Activated CD8-positive, alpha-beta memory T cell treated with anti-CD3 and anti-CD28 coated beads, Interleukin-2, amount 10 ng/mL, durations not matched to agents 7 days and 5 days (primary cell): ENCODE results near the gene CRYBB3. TPM values are rescaled to one million over a fixed set of nuclear protein-coding genes. Genes with fewer than 3 reads are reported as not detected.
"Not testable (repeated sequence)": the region's sequence is repeated elsewhere in the genome, so short reads cannot be mapped to it uniquely, and the experiment has no call there.

Source experiments
- ATAC-seq: fragments of 150-1000 bp; cut with Tn5 transposase; one replicate; pipeline ENCODE4 v1.10.0; 2021; ENCODE audit warnings: moderate library complexity
- CTCF ChIA-PET: fragments of 350-600 bp; sonication (Branson Sonifier 250); formaldehyde crosslinking; loops from one replicate; lab custom pipeline; 2021; ENCODE audit warnings: antibody characterized with exemption; lab: Charles Lee
- DNase-seq: peaks from one replicate; pipeline ENCODE4 v3.0.0-alpha.2; 2020
- H3K27ac Mint-ChIP-seq: one replicate; pipeline ENCODE4 v1.8.0; 2021; ENCODE audit warnings: mild to moderate bottlenecking, mixed read lengths
- H3K27me3 Mint-ChIP-seq: one replicate; pipeline ENCODE4 v1.8.0; 2021; ENCODE audit warnings: mixed read lengths
- H3K36me3 Mint-ChIP-seq: one replicate; pipeline ENCODE4 v1.8.0; 2021; ENCODE audit warnings: mild to moderate bottlenecking, mixed read lengths
- H3K4me1 Mint-ChIP-seq: one replicate; pipeline ENCODE4 v1.8.0; 2021; ENCODE audit warnings: mixed read lengths
- H3K4me3 Mint-ChIP-seq: one replicate; pipeline ENCODE4 v1.8.0; 2021; ENCODE audit warnings: mild to moderate bottlenecking, moderate library complexity, mixed read lengths
- H3K9me3 Mint-ChIP-seq: one replicate; pipeline ENCODE4 v1.8.0; 2022; ENCODE audit warnings: low read depth, mixed read lengths
- total RNA-seq, 2 experiments: library from RNA; stranded (reverse); gene quantifications; one replicate each; pipeline ENCODE4 v1.2.3, GENCODE V29; 2021

The CRYBB3 gene
- total RNA-seq, 2 experiments from 2014 or later, result 0.52 TPM; not detected in 1

- peak; percentile 78 for ATAC-seq
- H3K4me3 Mint-ChIP-seq, H3K9me3 Mint-ChIP-seq, DNase-seq, H3K4me1 Mint-ChIP-seq, CTCF ChIA-PET, H3K27ac Mint-ChIP-seq, H3K27me3 Mint-ChIP-seq: not testable (repeated sequence)
- H3K36me3 Mint-ChIP-seq, result peaks cover 16% of the 10 kb centered on the region
These were observed 20.6 kb upstream of the CRYBB3 start for GRCh38 chr22:25178869-25179631.

DNA sequence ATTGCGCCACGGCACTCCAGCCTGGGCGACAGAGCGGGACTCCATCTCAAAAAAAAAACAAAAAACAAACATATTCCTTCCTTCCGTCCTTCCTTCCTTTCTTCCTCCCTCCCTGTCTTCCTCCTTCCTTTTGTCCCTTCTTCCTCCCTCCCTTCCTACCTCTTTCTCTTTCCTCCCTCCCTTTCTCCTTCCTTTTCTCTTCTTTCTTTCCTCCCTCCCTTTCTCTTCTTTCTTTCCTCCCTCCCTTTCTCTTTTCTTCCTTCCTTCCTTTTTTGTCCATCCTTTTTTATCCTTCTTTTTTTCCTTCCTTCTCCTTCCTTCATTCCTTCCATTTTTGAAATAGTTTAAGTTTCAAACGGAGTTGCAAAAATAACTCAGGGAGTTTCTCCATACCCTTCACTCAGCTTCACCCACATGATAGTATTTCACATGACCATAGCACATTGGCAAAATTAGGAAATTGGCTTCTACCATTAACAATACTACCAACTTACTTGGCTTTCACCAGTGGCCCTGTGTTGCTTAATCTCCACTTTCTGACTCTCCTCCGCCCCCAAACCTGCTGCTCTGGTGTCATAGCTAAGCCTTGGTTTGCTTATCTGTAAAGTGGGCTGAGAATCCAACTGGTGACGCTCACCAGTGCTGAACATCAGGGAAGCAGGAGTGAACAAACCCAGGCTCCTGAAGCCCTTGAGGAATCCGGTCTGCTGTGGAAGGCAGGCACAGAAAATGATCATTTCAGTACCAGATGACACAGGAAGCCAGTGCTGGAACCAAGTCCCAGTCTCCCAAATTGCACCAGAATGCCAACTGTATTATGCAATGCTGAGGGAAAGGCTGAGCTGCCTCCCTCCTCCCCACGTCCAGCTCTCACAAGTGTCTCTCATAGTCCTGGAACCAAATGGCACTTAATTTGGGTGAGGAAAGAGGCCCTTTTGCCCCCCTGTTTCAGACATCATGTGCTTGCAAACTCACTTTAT, 17.2 kb upstream of the CRYBB3 start:
- CTCF ChIA-PET, result no interaction called here
- Mint-ChIP-seq H3K27ac (no peak overlapping the region), H3K36me3 (peaks cover 11% of the 10 kb centered on the region), H3K4me3 (no peak overlapping the region), H3K9me3 (peaks cover 2% of the 10 kb centered on the region), H3K27me3 (no peaks in the 10 kb centered on the region), H3K4me1 (no peaks in the 10 kb centered on the region)
- no peak for ATAC-seq
- no peak for DNase-seq

GRCh38 chr22:25183949-25184619, 15.6 kb upstream of the CRYBB3 start:
- H3K36me3 Mint-ChIP-seq, result peaks cover 11% of the 10 kb centered on the region
- DNase-seq (no peak), ATAC-seq (no peak)
- H3K27ac Mint-ChIP-seq, result no peak overlapping the region
- H3K4me3 Mint-ChIP-seq, result no peak overlapping the region
- CTCF ChIA-PET, result interaction anchor here (2.4 kb wide), 1 partner anchor 18 kb away, joined by 9 read pairs; no protein-coding TSS in a partner anchor
- H3K9me3 Mint-ChIP-seq, result peaks cover 2% of the 10 kb centered on the region
- H3K4me1 Mint-ChIP-seq, result no peaks in the 10 kb centered on the region
- H3K27me3 Mint-ChIP-seq, result no peaks in the 10 kb centered on the region

DNA sequence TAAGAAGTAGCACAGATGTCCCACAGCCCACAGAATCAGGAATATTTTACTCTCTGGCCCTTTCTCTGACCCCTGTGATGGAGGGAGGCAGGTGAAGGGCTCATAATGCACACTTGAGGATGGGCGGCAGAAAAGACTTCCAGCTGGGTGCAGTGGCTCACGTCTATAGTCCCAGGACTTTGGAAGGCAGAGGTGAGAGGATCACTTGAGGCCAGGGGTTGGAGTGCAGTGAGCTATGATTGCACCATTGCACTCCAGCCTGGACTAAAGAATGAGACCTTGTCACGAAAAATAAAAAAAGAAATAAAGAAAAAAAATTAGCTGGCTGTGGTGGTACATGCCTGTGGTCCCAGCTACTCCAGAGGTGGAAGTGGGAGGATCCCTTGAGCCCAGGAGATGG, 13.5 kb upstream of the CRYBB3 start:
- Mint-ChIP-seq H3K36me3 (peaks cover 2% of the 10 kb centered on the region), H3K9me3 (no peaks in the 10 kb centered on the region), H3K27me3 (no peaks in the 10 kb centered on the region), H3K27ac (no peak overlapping the region), H3K4me3 (no peak overlapping the region), H3K4me1 (no peaks in the 10 kb centered on the region)
- CTCF ChIA-PET, result interaction anchor here (2.4 kb wide), 1 partner anchor 16 kb away, joined by 9 read pairs; no protein-coding TSS in a partner anchor
- ATAC-seq (no peak), DNase-seq (no peak)

DNA sequence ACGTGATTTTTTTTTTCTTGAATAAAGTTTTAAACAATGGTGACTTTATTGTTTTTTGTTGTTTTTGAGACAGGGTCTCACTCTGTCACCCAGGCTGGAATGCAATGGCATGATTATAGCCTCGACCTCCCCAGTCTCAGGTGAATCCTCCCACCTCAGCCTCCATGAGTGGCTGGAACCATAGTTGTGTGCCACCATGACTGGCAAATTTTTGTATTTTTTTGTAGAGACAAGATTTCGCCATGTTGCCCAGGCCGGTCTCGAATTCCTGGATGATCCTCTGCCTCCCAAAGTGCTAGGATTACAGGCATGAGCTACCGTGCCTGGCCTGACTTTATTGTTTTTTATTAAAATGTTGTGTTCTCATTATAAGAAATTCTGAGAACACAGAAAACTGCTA, 12.2 kb upstream of the CRYBB3 start:
- no peak for DNase-seq
- Mint-ChIP-seq H3K36me3 (peaks cover 2% of the 10 kb centered on the region), H3K4me3 (no peak overlapping the region), H3K27ac (no peak overlapping the region), H3K4me1 (no peaks in the 10 kb centered on the region), H3K27me3 (no peaks in the 10 kb centered on the region), H3K9me3 (no peaks in the 10 kb centered on the region)
- CTCF ChIA-PET, result interaction anchor here (2.0 kb wide), 1 partner anchor 15 kb away, joined by 8 read pairs; no protein-coding TSS in a partner anchor
- ATAC-seq, result no peak

DNA sequence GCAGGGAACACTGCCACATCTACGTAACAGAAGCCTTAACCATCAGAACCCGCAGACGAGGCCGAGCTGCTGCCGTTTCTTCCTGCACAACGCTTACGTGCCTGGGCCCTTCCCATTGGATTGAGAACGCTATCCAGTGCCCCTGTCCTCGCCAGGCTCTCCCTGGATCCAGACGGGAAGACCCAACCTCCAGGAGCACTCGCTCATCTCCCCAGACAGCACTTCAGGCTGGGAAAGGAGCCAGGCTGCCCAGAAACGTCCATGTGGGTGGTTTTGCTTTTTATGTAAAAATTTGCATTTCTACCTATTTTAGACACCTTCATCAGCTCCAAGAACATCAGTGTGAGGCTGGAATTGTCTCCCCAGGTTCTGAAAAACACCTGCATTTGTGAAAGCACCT, 7.3 kb upstream of the CRYBB3 start:
- CTCF ChIA-PET, result interaction anchor here (2.7 kb wide), 1 partner anchor 10 kb away, joined by 9 read pairs; no protein-coding TSS in a partner anchor
- DNase-seq (no peak), ATAC-seq (no peak)
- H3K4me3 Mint-ChIP-seq, result no peak overlapping the region
- no peak overlapping the region for H3K27ac Mint-ChIP-seq
- H3K36me3 Mint-ChIP-seq, result peaks cover 4% of the 10 kb centered on the region
- no peaks in the 10 kb centered on the region for H3K27me3 Mint-ChIP-seq
- no peaks in the 10 kb centered on the region for H3K9me3 Mint-ChIP-seq
- H3K4me1 Mint-ChIP-seq, result no peaks in the 10 kb centered on the region

DNA sequence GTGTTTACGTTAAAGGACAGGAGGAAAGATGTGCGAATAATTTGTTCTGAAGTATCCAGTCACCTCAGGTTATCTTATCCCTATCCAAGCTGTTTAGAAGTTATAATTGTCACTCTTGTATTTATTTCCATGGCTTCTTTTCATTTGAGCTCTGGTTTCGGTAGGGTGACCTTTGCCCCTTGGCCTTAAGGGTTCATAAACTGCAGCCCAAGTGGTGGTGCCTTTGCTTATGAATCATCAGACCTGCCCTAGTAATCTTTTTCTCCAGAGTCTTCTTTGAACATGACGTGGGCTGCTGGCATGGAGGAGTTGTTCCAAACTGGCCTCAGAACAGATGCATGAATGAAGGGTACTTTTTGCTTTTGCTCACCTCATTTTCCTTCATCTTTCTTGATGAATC, 6.5 kb upstream of the CRYBB3 start:
- ATAC-seq, result no peak
- no peak for DNase-seq
- H3K9me3 Mint-ChIP-seq, result no peaks in the 10 kb centered on the region
- no peaks in the 10 kb centered on the region for H3K4me1 Mint-ChIP-seq
- no peaks in the 10 kb centered on the region for H3K27me3 Mint-ChIP-seq
- H3K27ac Mint-ChIP-seq, result no peak overlapping the region
- CTCF ChIA-PET, result interaction anchor here (2.7 kb wide), 1 partner anchor 9 kb away, joined by 9 read pairs; no protein-coding TSS in a partner anchor
- H3K4me3 Mint-ChIP-seq, result no peak overlapping the region
- H3K36me3 Mint-ChIP-seq, result peaks cover 4% of the 10 kb centered on the region

- H3K4me1 Mint-ChIP-seq, result no peaks in the 10 kb centered on the region
- no peak overlapping the region for H3K4me3 Mint-ChIP-seq
- no peaks in the 10 kb centered on the region for H3K27me3 Mint-ChIP-seq
- CTCF ChIA-PET, result interaction anchor here (2.7 kb wide), 1 partner anchor 9 kb away, joined by 9 read pairs; no protein-coding TSS in a partner anchor
- no peaks in the 10 kb centered on the region for H3K9me3 Mint-ChIP-seq
- peaks cover 4% of the 10 kb centered on the region for H3K36me3 Mint-ChIP-seq
- ATAC-seq, result no peak
- no peak for DNase-seq
- no peak overlapping the region for H3K27ac Mint-ChIP-seq
These were observed 6.1 kb upstream of the CRYBB3 start for GRCh38 chr22:25193548-25193947.

DNA sequence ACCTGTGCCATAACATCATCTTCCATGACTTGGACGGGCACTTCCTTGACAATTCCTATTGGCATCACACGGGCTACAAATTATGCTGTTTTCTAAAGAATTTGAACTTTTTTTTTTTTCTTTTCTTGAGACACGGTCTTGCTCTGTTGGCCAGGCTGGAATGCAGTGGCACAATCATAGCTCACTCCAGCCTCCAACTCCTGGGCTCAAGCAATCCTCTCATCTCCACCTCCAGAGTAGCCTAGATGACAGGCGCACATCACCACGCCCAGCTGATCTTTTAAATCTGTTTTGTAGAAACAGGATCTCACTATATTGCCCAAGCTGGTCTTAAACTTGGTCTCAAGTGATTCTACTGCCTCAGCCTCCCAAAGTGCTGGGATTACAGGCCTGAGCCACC, 3.3 kb upstream of the CRYBB3 start:
- Mint-ChIP-seq H3K4me1 (peaks cover 8% of the 10 kb centered on the region), H3K36me3 (peaks cover 2% of the 10 kb centered on the region), H3K4me3 (no peak overlapping the region), H3K9me3 (no peaks in the 10 kb centered on the region), H3K27ac (no peak overlapping the region), H3K27me3 (no peaks in the 10 kb centered on the region)
- ATAC-seq (no peak), DNase-seq (no peak)
- CTCF ChIA-PET, result no interaction called here

- H3K27me3 Mint-ChIP-seq, result no peaks in the 10 kb centered on the region
- H3K4me3 Mint-ChIP-seq, result no peak overlapping the region
- H3K27ac Mint-ChIP-seq, result no peak overlapping the region
- H3K4me1 Mint-ChIP-seq, result peaks cover 16% of the 10 kb centered on the region
- CTCF ChIA-PET, result interaction anchor here (0.6 to 1.0 kb wide), 3 partner anchors 38 to 259 kb away, joined by 3 to 4 read pairs (median 3); no protein-coding TSS in a partner anchor
- no peaks in the 10 kb centered on the region for H3K9me3 Mint-ChIP-seq
- H3K36me3 Mint-ChIP-seq, result peaks cover 2% of the 10 kb centered on the region
- no peak for DNase-seq
- no peak for ATAC-seq
These were observed 2.3 kb upstream of the CRYBB3 start for GRCh38 chr22:25197340-25197739.

- ATAC-seq (no peak), DNase-seq (no peak)
- Mint-ChIP-seq H3K36me3 (no peaks in the 10 kb centered on the region), H3K4me1 (peaks cover 16% of the 10 kb centered on the region), H3K9me3 (no peaks in the 10 kb centered on the region), H3K27ac (no peak overlapping the region), H3K4me3 (no peak overlapping the region), H3K27me3 (no peaks in the 10 kb centered on the region)
- CTCF ChIA-PET, result interaction anchor here (0.5 to 3.4 kb wide), 6 partner anchors 16 to 1383 kb away, joined by 3 to 31 read pairs (median 4); no protein-coding TSS in a partner anchor
These were observed 1.3 kb downstream of the CRYBB3 start for GRCh38 chr22:25200967-25201366.

DNA sequence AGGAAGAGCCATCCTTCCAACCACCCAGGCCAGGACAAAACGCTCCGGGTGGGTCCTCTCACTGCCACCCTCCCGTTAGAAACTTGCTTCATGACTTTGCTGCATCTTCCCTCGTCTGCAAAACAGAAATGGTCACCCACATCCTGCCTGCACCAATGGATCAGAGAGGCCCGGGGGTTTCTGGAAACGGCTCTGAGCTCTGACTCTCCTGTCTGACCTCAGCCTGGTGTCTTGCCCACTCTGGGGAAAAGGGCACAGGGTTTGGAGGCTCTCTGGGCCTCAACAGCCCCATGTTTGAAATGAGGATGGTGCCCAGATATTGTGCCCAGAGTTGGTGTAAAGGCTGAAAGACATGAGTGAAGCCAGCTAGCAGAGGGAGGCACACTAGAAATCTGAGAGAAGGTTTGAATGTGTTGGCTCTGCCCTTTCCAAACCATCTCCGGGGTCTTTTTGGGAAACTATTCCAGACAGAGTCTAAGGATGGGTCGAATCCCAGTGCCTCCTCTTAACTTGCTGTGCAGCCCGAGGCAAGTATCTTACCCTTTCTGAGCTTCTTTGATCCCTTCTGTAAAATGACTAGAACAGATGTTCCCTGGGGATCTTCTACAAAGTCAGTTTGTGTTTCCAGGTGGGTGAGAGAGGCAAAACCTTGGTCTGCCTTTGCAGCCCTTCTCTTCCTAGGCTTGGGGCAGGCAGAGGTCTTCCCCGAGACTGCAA, 2.1 kb downstream of the CRYBB3 start:
- ATAC-seq (peak; percentile 27), DNase-seq (peak; percentile 51)
- H3K27ac Mint-ChIP-seq, result no peak overlapping the region
- H3K4me3 Mint-ChIP-seq, result no peak overlapping the region
- no peaks in the 10 kb centered on the region for H3K27me3 Mint-ChIP-seq
- no peaks in the 10 kb centered on the region for H3K36me3 Mint-ChIP-seq
- H3K9me3 Mint-ChIP-seq, result no peaks in the 10 kb centered on the region
- peaks cover 16% of the 10 kb centered on the region for H3K4me1 Mint-ChIP-seq
- CTCF ChIA-PET, result interaction anchor here (0.6 to 3.4 kb wide), 30 partner anchors 8 to 1165 kb away, joined by 3 to 31 read pairs (median 4); no protein-coding TSS in a partner anchor
